ENCODE measurements around the gene ARID3A. TPM values are rescaled to one million over a fixed set of nuclear protein-coding genes. Genes with fewer than 3 reads are reported as not detected.

ARID3A gene
- total and polyA plus RNA-seq, 2 donors (not counting 3 experiments of a cell fraction or from before 2014, with no cell fraction given) = 5.4 to 13.2 TPM

- no TSS peak for BruUV-seq (replicated peaks)
- no peaks in the 10 kb centered on the region for H3K4me1 ChIP-seq (ENCODE audit: control insufficient read depth, extremely low read depth, insufficient read depth, low read length)
- DNase-seq (ENCODE audit: low read depth, low spot score) (no peak), FAIRE-seq (no peak)
- ChIA-PET POLR2A (no interaction called here), CTCF (no interaction called here)
- no peak for TF ChIP-seq CTCF (IDR thresholded peaks at IDR 0.05; ENCODE audit: extremely low read depth in 1 of 2, insufficient read depth in 1 of 2, low read depth in 1 of 2, low read length in 2 of 2)
- H4K20me1 ChIP-seq (replicated peaks; ENCODE audit: control insufficient read depth, extremely low read depth, insufficient read depth, low read length) = no peaks in the 10 kb centered on the region
- dilution Hi-C loops (cut with MboI; ENCODE audit: extremely low pct_ligation_motif_present, low sequenced_read_pairs) = no loop called here
- no peak overlapping the region for H3K4me2 ChIP-seq (ENCODE audit: insufficient read depth, low read length)
- H3K79me2 ChIP-seq (ENCODE audit: control insufficient read depth, insufficient read depth, low read length) = no peaks in the 10 kb centered on the region
- no peak overlapping the region for H2AFZ ChIP-seq (ENCODE audit: low read depth, low read length)
- no peak overlapping the region for H3K4me3 ChIP-seq (replicated peaks in 1 of 3; ENCODE audit: insufficient read depth in 1 of 3, low read depth in 1 of 3, low read length in 3 of 3)
- no peaks in the 10 kb centered on the region for H3K9me3 ChIP-seq (replicated peaks; ENCODE audit: control insufficient read depth, insufficient read depth, low read length)
- no peak overlapping the region for H3K27ac ChIP-seq (ENCODE audit: insufficient read depth, low read depth, low read length)
- intact Hi-C loops (cut with micrococcal nuclease) = no loop called here
- H3K9me1 ChIP-seq (replicated peaks; ENCODE audit: control insufficient read depth, extremely low read depth, insufficient read depth, low read length) = no peaks in the 10 kb centered on the region
- H3K9ac ChIP-seq (replicated peaks; ENCODE audit: extremely low read depth, insufficient read depth, low read length) = no peak overlapping the region
- peaks cover 0 to 9% of the 10 kb centered on the region in 2 experiments for H3K36me3 ChIP-seq (ENCODE audit: control insufficient read depth in 2 of 2, extremely low read depth in 1 of 2, insufficient read depth in 2 of 2, low read length in 2 of 2)
- H3K27me3 ChIP-seq (ENCODE audit: control insufficient read depth in 2 of 2, insufficient read depth in 2 of 2, low read length in 2 of 2) = peaks cover 3 to 11% of the 10 kb centered on the region in 2 experiments
Observed at GRCh38 chr19:991932-992669, 66.3 kb downstream of the ARID3A start.

- intact Hi-C loops (cut with micrococcal nuclease) (no loop called here), dilution Hi-C loops (cut with MboI; ENCODE audit: extremely low pct_ligation_motif_present, low sequenced_read_pairs) (no loop called here)
- Histone ChIP-seq H3K9me1 (replicated peaks; ENCODE audit: control insufficient read depth, extremely low read depth, insufficient read depth, low read length) (no peaks in the 10 kb centered on the region), H2AFZ (ENCODE audit: low read depth, low read length) (no peak overlapping the region), H4K20me1 (replicated peaks; ENCODE audit: control insufficient read depth, extremely low read depth, insufficient read depth, low read length) (no peaks in the 10 kb centered on the region), H3K4me1 (ENCODE audit: control insufficient read depth, extremely low read depth, insufficient read depth, low read length) (no peaks in the 10 kb centered on the region), H3K27ac (ENCODE audit: insufficient read depth, low read depth, low read length) (no peak overlapping the region), H3K4me3 (replicated peaks in 1 of 3; ENCODE audit: insufficient read depth in 1 of 3, low read depth in 1 of 3, low read length in 3 of 3) (no peak overlapping the region), H3K9ac (replicated peaks; ENCODE audit: extremely low read depth, insufficient read depth, low read length) (no peak overlapping the region), H3K36me3 (ENCODE audit: control insufficient read depth in 2 of 2, extremely low read depth in 1 of 2, insufficient read depth in 2 of 2, low read length in 2 of 2) (peaks cover 0 to 9% of the 10 kb centered on the region in 2 experiments), H3K27me3 (ENCODE audit: control insufficient read depth in 2 of 2, insufficient read depth in 2 of 2, low read length in 2 of 2) (peaks cover 6 to 16% of the 10 kb centered on the region in 2 experiments), H3K4me2 (ENCODE audit: insufficient read depth, low read length) (no peak overlapping the region), H3K79me2 (ENCODE audit: control insufficient read depth, insufficient read depth, low read length) (no peaks in the 10 kb centered on the region), H3K9me3 (replicated peaks; ENCODE audit: control insufficient read depth, insufficient read depth, low read length) (no peaks in the 10 kb centered on the region)
- TF ChIP-seq POLR2AphosphoS5 (IDR thresholded peaks at IDR 0.05; ENCODE audit: insufficient read depth, low read depth, low read length) = no peak
- TF ChIP-seq FOS (IDR thresholded peaks at IDR 0.05; ENCODE audit: borderline replicate concordance, insufficient read depth, low read length) = no peak
- TF ChIP-seq MAX (IDR thresholded peaks at IDR 0.05; ENCODE audit: insufficient read depth, insufficient read length) = no peak
- no peak for TF ChIP-seq JUN (IDR thresholded peaks at IDR 0.05; ENCODE audit: borderline replicate concordance, insufficient read depth, insufficient read length, low read depth)
- no peak for TF ChIP-seq EZH2 (IDR thresholded peaks at IDR 0.05; ENCODE audit: borderline replicate concordance, low read depth, low read length, severe bottlenecking)
- no peak for TF ChIP-seq GATA2 (IDR thresholded peaks at IDR 0.05; ENCODE audit: insufficient read depth, insufficient read length, low read depth, low read length)
- TF ChIP-seq POLR2A (IDR thresholded peaks at IDR 0.05; ENCODE audit: low read depth, low read length) = no peak
- no peak for TF ChIP-seq MYC (IDR thresholded peaks at IDR 0.05; ENCODE audit: low read depth, low read length)
- TF ChIP-seq CTCF (IDR thresholded peaks at IDR 0.05; ENCODE audit: extremely low read depth in 1 of 2, insufficient read depth in 1 of 2, low read depth in 1 of 2, low read length in 2 of 2) = no peak
- BruUV-seq (replicated peaks) = no TSS peak
- POLR2A ChIA-PET = no interaction called here
- DNase-seq (ENCODE audit: low read depth, low spot score) (no peak), FAIRE-seq (no peak)
- CTCF ChIA-PET = interaction anchor here (0.7 kb wide), 1 partner anchor 8 kb away, joined by 4 read pairs; the partner anchor contains the start of gene WDR18
Observed at GRCh38 chr19:992670-993055, 66.8 kb downstream of the ARID3A start.
